ENCODE results near the gene ESCO1.

Gene ESCO1

GRCh38 chr18:21509062-21509461 lies 91.4 kb downstream of the ESCO1 start:
- no peak overlapping the region for H3K27ac ChIP-seq
- no peaks in the 10 kb centered on the region for H3K9me3 ChIP-seq
- no peaks in the 10 kb centered on the region for H3K4me1 ChIP-seq (ENCODE audit: control insufficient read depth in 1 of 2, insufficient read depth in 1 of 2, low read depth in 1 of 2, low read length in 1 of 2)
- no peak overlapping the region for H3K4me3 ChIP-seq (ENCODE audit: low read depth in 1 of 2, low read length in 1 of 2)
- H3K36me3 ChIP-seq = peaks cover 6% of the 10 kb centered on the region
- no peak for TF ChIP-seq CTCF (IDR thresholded peaks at IDR 0.05)
- no peaks in the 10 kb centered on the region for H3K27me3 ChIP-seq

DNA sequence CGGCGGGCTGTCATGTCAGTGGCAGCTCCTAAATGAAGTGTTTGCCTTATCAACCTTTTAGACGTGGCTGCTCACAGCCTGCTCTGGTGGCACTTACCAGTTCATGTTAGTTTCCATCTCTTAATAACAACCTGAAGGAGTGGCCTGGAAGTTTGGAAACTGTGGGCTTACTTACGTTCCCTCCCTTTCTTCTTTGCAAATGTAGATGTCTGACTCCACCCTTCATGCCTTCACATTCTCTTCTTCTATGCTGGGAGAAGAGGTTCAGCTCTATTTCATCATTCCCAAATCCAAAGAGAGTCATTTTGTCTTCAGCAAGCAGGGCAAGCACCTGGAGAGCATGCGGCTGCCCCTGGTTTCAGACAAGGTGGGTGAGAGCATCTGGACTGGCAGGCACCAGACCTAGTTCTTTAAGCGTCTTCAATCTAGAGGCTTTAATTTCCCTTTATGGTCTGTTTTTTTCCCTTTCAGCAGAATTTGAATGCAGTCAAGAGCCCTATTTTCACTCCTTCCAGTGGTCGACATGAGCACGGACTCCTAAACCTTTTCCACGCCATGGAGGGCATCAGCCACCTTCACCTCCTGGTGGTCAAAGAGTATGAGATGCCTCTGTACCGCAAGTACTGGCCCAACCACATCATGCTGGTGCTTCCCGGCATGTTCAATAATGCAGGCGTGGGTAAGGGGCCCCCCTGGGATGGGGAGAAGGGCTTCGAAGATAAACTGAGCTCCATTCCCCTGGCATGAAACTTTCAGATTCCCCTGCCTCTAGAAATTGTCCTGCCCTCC lies 92.4 kb downstream of the ESCO1 start:
- Histone ChIP-seq H3K4me1 (ENCODE audit: control insufficient read depth in 1 of 2, insufficient read depth in 1 of 2, low read depth in 1 of 2, low read length in 1 of 2) (no peaks in the 10 kb centered on the region), H3K27me3 (no peaks in the 10 kb centered on the region), H3K9me3 (no peaks in the 10 kb centered on the region), H3K4me3 (ENCODE audit: low read depth in 1 of 2, low read length in 1 of 2) (no peak overlapping the region), H3K36me3 (no peaks in the 10 kb centered on the region), H3K27ac (no peak overlapping the region)
- TF ChIP-seq CTCF (IDR thresholded peaks at IDR 0.05) = no peak

- Histone ChIP-seq H3K27ac (no peak overlapping the region), H3K4me1 (ENCODE audit: control insufficient read depth in 1 of 2, insufficient read depth in 1 of 2, low read depth in 1 of 2, low read length in 1 of 2) (no peaks in the 10 kb centered on the region), H3K36me3 (no peaks in the 10 kb centered on the region), H3K27me3 (no peaks in the 10 kb centered on the region), H3K4me3 (ENCODE audit: low read depth in 1 of 2, low read length in 1 of 2) (no peak overlapping the region), H3K9me3 (no peaks in the 10 kb centered on the region)
- no peak for TF ChIP-seq CTCF (IDR thresholded peaks at IDR 0.05)
Measured at GRCh38 chr18:21502661-21503060, 97.8 kb downstream of the ESCO1 start.

- Histone ChIP-seq H3K27me3 (no peaks in the 10 kb centered on the region), H3K9me3 (no peaks in the 10 kb centered on the region), H3K27ac (no peak overlapping the region), H3K4me1 (ENCODE audit: control insufficient read depth in 1 of 2, insufficient read depth in 1 of 2, low read depth in 1 of 2, low read length in 1 of 2) (no peaks in the 10 kb centered on the region), H3K36me3 (no peaks in the 10 kb centered on the region), H3K4me3 (ENCODE audit: low read depth in 1 of 2, low read length in 1 of 2) (no peak overlapping the region)
- no peak for TF ChIP-seq CTCF (IDR thresholded peaks at IDR 0.05)
Measured at GRCh38 chr18:21499997-21500396, 100.5 kb downstream of the ESCO1 start.

DNA sequence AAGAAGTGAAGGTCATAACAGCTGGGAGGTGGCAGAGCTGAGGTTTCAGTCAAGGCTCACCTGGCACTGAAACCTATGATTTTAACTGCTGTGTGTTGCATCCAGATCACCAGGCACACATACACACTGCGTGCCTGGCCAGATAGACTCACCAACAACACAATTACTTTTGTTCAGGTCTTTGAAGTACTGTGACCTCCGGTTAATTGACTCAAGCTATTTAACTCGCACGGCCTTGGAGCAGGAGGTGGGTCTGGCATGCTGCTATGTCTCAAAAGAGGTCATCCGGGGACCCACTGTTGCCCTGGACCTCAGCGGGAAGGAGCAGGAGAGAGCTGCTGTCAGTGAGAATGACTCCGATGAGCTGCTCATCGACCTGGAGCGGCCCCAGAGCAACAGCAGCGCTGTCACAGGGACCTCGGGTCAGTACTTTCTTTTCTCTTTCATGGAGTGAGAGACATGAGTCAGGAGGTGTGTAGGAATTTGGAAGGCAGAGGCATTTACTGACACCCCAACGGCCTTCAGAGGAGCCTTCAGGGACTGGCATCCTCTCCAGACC lies 104.1 kb downstream of the ESCO1 start:
- H3K27ac ChIP-seq = no peak overlapping the region
- no peaks in the 10 kb centered on the region for H3K36me3 ChIP-seq
- no peak for TF ChIP-seq CTCF (IDR thresholded peaks at IDR 0.05)
- H3K4me1 ChIP-seq (ENCODE audit: control insufficient read depth in 1 of 2, insufficient read depth in 1 of 2, low read depth in 1 of 2, low read length in 1 of 2) = no peaks in the 10 kb centered on the region
- no peak overlapping the region for H3K4me3 ChIP-seq (ENCODE audit: low read depth in 1 of 2, low read length in 1 of 2)
- H3K27me3 ChIP-seq = no peaks in the 10 kb centered on the region
- H3K9me3 ChIP-seq = no peaks in the 10 kb centered on the region
